A673 (cell line): Measurements from ENCODE around the gene SLC39A3. TPM values are rescaled to one million over a fixed set of nuclear protein-coding genes. Genes with fewer than 3 reads are reported as not detected.

Experiments used
- BruUV-seq: library from RNA; stranded (reverse); fragments of 400-500 nt; replicated peaks from 2 replicates; lab custom pipeline; 2021; lab: Mats Ljungman, UMichigan
- CTCF ChIA-PET: fragments of 300-600 bp; sonication (Branson Sonifier 250); formaldehyde crosslinking; loops from one replicate; lab custom pipeline; 2022; ENCODE audit warnings: antibody characterized with exemption; lab: Charles Lee
- POLR2A ChIA-PET: fragments of 300-600 bp; sonication (Branson Sonifier 250); formaldehyde crosslinking; loops from one replicate; lab custom pipeline; 2022; ENCODE audit warnings: antibody characterized with exemption; ENCODE audit not compliant: low non-redundant PET; lab: Charles Lee
- DNase-seq: peaks from one replicate; pipeline ENCODE4 v3.0.0-alpha.2; 2015; ENCODE audit warnings: low spot score
- H3K27ac ChIP-seq: fragments of 200-600 bp; sonication (generic); 2 replicates; pipeline ENCODE4 v1.5.1; 2016; ENCODE audit warnings: mixed run types, low read depth, mild to moderate bottlenecking, mixed read lengths, antibody characterized with exemption, low read length; ENCODE audit not compliant: poor library complexity, severe bottlenecking
- H3K27me3 ChIP-seq: fragments of 200-600 bp; sonication (generic); replicated peaks from 2 replicates; pipeline ENCODE4 v1.6.1; 2017; ENCODE audit warnings: mixed run types, low read depth, mild to moderate bottlenecking, mixed read lengths, antibody characterized with exemption, low read length; ENCODE audit not compliant: insufficient read depth, poor library complexity
- H3K36me3 ChIP-seq: fragments of 200-600 bp; sonication (generic); 2 replicates; pipeline ENCODE4 v1.6.1; 2016; ENCODE audit warnings: mixed run types, mild to moderate bottlenecking, mixed read lengths, antibody characterized with exemption, low read length; ENCODE audit not compliant: insufficient read depth, poor library complexity, severe bottlenecking
- H3K4me1 ChIP-seq: fragments of 200-600 bp; sonication (generic); 2 replicates; pipeline ENCODE4 v1.6.1; 2017; ENCODE audit warnings: mixed run types, mild to moderate bottlenecking, mixed read lengths, antibody characterized with exemption, low read length; ENCODE audit not compliant: insufficient read depth, poor library complexity, severe bottlenecking
- H3K4me3 ChIP-seq: fragments of 200-600 bp; sonication (generic); 2 replicates; pipeline ENCODE4 v1.5.1; 2016; ENCODE audit warnings: low read depth, mixed run types, mild to moderate bottlenecking, mixed read lengths, low read length; ENCODE audit not compliant: poor library complexity, severe bottlenecking
- H3K9me3 ChIP-seq: fragments of 200-600 bp; sonication (generic); 2 replicates; pipeline ENCODE4 v1.6.1; 2016; ENCODE audit warnings: mixed run types, low read depth, mild to moderate bottlenecking, mixed read lengths, antibody characterized with exemption, low read length; ENCODE audit not compliant: poor library complexity, severe bottlenecking
- CTCF ChIP-seq: fragments of 300-800, 200-600 bp; sonication (generic); conservative IDR thresholded peaks from 2 replicates; pipeline ENCODE4 v1.5.1; 2017; ENCODE audit warnings: low read depth, mild to moderate bottlenecking, antibody characterized with exemption, low read length, moderate library complexity, mixed read lengths
- EZH2 ChIP-seq: fragments of 200-600 bp; sonication (generic); IDR thresholded peaks from 2 replicates; pipeline ENCODE4 v1.6.1; 2017; ENCODE audit warnings: borderline replicate concordance, low read depth, mild to moderate bottlenecking, mixed read lengths, antibody characterized with exemption, low read length; ENCODE audit not compliant: poor library complexity, severe bottlenecking
- intact Hi-C: fragments of 100-400 bp; cut with micrococcal nuclease; formaldehyde crosslinking; loops from one replicate; pipeline ENCODE4 v1.10.0; 2022; ENCODE audit not compliant: unreplicated experiment
- total RNA-seq: library from RNA; stranded (reverse); gene quantifications from 2 replicates; pipeline ENCODE4 v1.2.3, GENCODE V29; 2021

SLC39A3 gene
- total RNA-seq, 1 experiment from 2014 or later: 44.8 TPM

- Histone ChIP-seq H3K27ac (no peak overlapping the region), H3K9me3 (no peaks in the 10 kb centered on the region), H3K4me1 (no peaks in the 10 kb centered on the region), H3K36me3 (no peaks in the 10 kb centered on the region), H3K27me3 (peaks cover 7% of the 10 kb centered on the region), H3K4me3 (no peak overlapping the region)
- DNase-seq: no peak
- BruUV-seq: no TSS peak
- POLR2A ChIA-PET: no interaction called here
- TF ChIP-seq CTCF (no peak), EZH2 (no peak)
- CTCF ChIA-PET: no interaction called here
- intact Hi-C loops: no loop called here
Measured at GRCh38 chr19:2743099-2743498, 3.3 kb upstream of the SLC39A3 start.

GRCh38 chr19:2740314-2740656 is 468 bp upstream of the SLC39A3 start:
- no peak overlapping the region for H3K27ac ChIP-seq
- DNase-seq: no peak
- no peaks in the 10 kb centered on the region for H3K9me3 ChIP-seq
- no peaks in the 10 kb centered on the region for H3K4me1 ChIP-seq
- TF ChIP-seq EZH2 (no peak), CTCF (no peak)
- peaks cover 4% of the 10 kb centered on the region for H3K36me3 ChIP-seq
- intact Hi-C loops: no loop called here
- CTCF ChIA-PET: no interaction called here
- peak overlapping the region; percentile 75 for H3K4me3 ChIP-seq
- H3K27me3 ChIP-seq: no peaks in the 10 kb centered on the region
- POLR2A ChIA-PET: no interaction called here
- BruUV-seq: no TSS peak

GRCh38 chr19:2736550-2737190 is 3.1 kb downstream of the SLC39A3 start:
- ChIA-PET CTCF (no interaction called here), POLR2A (no interaction called here)
- peaks cover 4% of the 10 kb centered on the region for H3K36me3 ChIP-seq
- BruUV-seq: no TSS peak
- H3K27ac ChIP-seq: no peak overlapping the region
- H3K27me3 ChIP-seq: no peaks in the 10 kb centered on the region
- H3K4me3 ChIP-seq: no peak overlapping the region
- intact Hi-C loops: no loop called here
- H3K4me1 ChIP-seq: no peaks in the 10 kb centered on the region
- TF ChIP-seq EZH2 (no peak), CTCF (no peak)
- DNase-seq: no peak
- no peaks in the 10 kb centered on the region for H3K9me3 ChIP-seq
